Stimulated activated CD4-positive, alpha-beta T cell treated with anti-CD3 and anti-CD28 coated beads, Interleukin-12 subunit alpha, Interleukin-12 subunit beta, amount 100 ng/mL, for 4 hours (primary cell): ENCODE data around the gene PLA2G4E.

Experiments
- DNase-seq: peaks from one replicate; pipeline ENCODE4 v3.0.0-alpha.2; 2020

The PLA2G4E gene

DNA sequence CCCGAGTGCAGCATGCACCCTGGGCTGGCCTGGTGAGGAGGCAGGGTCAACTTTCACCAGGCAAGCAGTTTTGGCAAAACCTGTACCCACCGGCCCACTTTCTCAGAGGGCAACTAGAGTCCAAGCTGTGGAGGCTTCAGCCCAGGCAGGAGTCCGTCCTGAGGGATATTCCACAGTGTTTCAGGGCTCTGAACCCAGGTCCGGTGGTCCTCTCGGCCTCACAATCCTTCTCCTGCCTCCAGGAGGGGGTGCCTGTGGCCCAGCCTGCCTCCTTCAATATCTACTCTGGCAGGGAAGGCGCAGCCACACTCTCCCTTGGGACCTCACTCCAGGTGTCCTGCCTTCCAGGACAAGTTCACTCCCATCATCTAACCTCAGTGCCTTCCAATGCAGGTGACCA is 3.9 kb downstream of the PLA2G4E start:
- DNase-seq = no peak

DNA sequence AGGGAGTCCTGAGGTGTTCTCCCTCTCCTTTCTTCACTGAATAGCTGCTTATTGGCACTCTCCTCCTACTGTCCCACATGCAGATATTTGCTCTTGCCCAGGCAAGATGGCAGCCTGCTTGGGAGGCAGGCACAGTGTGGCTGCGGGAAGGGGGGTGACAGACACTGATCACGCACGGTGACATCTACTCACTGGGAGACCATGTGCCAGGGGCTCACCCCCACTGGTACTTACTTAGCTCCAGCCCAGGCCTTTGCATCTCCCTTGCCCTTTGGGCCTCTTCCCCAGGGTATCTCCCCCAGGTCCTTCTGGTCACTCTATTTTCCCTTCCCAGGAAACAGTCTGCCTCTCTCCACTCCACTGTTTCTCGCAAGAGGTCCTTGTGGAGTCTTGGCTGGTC is 6.4 kb downstream of the PLA2G4E start:
- no peak for DNase-seq

DNA sequence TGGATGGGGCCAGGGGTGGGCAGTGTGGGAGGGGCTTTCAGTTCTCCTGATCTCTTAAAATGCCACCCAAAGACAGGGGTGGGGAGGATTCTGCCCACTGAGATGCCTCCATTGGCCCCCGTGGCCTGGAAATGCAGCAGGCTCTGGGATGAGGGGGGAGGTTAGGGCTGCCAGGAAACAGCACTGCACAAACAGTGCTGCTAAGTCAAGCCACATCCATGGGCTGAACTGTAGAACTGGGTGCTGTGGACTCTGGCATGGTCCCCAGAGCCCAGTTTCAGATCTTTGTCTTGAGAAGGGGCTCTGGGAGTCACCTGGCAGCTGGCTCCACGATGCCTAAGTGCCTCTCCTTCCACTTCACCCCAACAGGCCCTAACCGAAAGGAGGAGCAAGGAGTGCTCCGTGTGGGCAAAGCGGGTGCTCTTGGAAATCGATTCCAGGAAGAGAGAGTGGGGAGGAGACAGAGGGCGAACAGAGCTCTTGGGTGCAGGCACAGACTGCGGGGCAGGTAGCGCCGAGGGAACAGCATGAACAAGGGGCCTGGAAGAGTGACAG is 7.8 kb downstream of the PLA2G4E start:
- no peak for DNase-seq

DNA sequence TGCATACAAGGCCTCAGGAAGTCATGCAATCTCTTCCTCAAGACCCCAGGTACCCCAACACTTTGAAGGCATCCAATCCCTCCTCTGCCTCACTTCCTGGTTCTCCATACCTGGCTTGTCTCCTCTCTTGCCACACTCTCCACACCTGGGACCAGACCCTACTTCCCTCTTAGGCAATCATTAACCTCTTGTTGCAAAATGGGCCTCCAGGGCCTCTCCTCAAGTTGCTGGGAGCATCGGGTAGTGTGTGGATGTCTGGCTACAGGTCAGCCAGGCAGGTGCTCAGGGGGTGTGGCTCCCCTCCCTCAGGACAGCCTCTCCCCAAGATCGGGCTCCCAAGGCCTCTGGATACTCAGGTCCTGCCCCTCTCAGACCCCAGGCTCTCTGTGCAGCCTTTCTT is 8.6 kb downstream of the PLA2G4E start:
- DNase-seq = no peak

DNA sequence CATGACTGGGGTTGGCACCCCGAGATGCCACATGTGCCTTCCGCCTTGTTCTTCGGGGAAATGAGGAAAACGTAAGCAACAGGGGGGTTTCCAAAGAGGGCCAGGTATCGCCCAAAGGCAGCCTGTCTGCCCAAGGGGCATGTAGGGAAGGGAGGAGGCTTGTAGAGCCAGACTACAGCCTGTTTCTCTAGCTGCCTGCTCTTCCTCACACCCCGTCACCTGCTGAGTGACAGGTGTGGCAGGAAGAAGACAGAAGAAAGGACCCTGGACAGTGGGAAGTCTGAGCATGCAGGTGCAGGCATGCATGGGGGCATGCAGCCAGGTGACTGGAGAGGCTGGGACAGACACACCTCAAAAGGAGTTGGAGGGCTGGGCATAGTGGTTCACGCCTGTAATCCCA is 9.8 kb downstream of the PLA2G4E start:
- DNase-seq = no peak

DNA sequence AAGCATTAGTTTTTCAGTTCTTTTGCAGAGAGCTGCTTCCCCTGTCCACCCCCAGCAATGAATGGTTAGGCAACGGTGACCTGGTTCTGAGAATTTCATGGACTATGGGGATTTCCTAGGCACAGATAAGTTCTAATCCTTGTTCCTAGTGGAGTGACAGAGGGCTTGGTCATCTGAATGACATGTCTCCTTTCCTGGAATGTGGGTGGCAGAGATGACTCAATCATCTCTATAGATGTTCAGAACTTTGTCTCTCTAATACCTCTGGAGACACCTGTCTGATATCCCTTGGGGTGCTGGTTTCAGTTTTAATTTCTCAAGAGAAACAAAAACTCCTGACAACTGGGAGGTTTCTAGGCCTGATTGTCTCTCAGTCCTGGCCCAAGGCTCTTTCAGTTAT is 10.4 kb downstream of the PLA2G4E start:
- DNase-seq = no peak

DNA sequence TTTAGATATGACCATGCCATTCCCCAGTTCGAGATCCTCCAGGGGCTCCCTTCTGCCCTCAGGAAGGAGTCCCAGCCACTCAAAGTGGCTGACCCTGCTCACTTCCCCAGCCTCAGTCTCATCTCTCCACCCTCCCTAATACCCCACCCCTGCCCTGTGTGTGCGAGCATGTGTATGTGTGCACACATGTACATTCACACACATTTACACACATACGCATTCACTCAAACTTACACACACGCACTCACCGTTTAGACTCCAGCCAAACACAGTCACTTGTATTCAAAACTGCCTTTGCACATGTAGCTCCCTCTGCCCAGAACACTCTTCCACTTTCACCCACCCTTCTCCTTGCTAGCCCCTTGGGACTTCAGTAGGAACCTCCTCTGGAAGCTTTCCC is 11.4 kb downstream of the PLA2G4E start:
- no peak for DNase-seq

DNA sequence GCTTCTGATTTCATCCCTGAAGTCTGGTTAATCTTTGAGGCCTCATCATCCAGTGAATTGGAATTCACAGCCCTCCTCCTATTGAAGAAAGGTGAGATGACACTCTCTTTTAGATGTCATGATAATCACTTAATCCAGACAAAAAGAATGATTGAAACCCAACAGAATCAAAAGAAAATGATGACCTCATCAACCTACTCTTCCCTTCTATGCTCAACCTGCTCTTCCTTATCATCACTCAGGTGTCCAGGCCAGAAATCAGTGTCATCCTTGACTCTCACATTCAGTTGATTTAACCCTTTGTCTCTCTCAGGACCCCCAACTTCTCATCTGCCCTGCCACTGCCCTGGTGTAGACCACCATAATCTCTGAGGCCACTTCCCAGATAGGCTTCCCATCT is 11.8 kb downstream of the PLA2G4E start:
- no peak for DNase-seq

DNA sequence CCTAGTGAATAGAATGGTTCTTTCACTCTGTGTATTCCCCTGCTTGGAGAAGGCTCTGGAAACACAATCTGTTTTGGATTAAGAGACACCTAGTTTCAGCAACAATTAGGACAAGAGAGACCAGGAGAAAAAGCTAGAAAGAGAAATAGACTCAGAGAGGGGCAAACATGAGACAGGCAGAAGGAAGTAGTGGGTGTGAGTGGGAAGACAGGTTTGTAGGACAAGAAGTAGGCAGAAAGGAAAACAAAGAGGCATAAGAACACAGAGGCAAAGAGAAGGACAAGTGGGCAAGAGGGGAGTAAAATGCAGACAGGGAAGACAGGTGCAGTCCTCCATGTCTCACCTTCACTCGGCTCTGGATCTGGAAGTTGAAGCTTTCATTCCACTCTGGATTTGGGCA is 13.5 kb downstream of the PLA2G4E start:
- DNase-seq = no peak

DNA sequence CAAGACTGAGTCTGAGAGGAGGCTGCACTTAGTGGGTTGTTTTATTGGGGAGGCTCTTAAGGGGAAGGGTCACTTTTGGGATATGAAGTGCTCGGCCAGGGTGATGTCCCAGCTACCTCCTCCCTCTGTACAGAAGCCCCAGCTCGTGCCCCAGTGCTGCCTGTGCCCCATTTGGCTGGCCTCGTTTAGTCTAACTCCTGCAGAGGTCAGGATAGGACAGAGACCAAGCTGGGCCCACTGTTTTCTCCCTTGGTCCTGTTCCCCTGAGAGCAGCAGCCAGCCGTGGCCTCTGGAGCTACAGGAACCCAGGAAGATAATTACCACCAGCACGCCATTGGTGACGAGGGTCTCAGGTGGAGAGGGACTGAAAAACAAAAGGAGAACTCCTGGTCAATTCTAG is 18.5 kb downstream of the PLA2G4E start:
- DNase-seq = no peak

DNA sequence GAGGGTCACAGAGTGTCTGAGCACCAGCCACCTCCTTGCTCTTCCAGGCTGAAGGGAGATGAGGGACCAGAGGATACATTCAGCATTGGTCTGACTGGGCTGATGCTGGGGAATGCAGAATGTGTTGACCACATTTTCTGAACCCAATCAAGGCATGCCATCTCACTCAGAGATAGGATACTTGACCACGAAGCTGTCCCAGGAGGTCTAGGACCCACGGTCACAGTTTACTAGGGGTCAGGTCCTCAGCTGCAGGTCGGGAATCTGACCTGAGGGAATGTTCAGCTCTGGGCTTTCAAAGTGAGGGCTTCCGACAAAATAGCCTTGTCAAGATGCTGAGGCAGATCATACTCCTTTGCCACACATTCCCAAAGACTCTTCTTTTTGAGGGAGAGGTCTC is 19.6 kb downstream of the PLA2G4E start:
- DNase-seq = no peak

DNA sequence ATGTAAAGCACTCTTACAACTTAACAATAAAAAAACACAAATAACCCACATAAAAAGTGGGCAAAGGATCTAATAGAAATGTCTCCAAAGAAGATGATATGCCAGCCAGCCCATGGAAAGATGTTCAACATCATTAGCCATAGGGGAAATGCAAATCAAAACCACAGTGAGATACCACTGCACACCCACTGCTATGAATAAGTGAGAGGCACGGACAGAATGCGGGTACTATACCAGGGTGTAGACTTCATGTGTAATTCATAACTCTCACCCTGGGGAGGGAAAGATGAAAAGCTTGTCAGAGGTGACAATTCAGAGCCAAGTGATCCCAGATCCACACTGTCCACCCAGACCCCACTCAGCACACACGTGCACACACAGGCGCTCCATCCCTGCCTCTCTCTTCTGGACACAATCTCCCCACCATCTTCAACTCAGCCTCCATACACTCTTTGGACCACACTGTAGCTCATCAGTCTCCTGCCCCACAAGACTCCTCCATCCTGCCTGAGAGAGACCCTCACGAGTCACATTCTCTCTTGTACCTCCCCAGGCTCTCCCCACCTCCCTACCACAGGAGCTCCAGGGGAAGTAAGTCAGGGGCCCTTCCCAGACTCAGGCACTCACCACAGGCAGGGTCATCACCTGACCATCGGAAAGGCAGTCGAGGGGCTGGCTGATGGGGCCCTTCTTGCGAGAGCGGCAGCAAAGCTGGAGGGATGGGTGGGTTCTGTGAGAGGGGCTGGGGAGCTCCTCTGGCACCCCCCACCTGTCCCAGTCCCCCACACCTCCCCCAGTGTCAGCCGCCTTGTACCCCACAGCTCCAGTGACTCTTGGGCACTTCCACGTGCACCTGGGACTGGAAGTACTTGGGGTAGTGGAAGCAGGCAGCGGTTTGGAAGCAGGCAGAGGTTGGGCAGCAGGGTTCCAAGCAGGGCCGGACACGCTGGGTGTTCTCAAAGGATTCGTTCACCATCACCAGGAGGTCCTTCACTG is 21.3 kb downstream of the PLA2G4E start:
- no peak for DNase-seq

DNA sequence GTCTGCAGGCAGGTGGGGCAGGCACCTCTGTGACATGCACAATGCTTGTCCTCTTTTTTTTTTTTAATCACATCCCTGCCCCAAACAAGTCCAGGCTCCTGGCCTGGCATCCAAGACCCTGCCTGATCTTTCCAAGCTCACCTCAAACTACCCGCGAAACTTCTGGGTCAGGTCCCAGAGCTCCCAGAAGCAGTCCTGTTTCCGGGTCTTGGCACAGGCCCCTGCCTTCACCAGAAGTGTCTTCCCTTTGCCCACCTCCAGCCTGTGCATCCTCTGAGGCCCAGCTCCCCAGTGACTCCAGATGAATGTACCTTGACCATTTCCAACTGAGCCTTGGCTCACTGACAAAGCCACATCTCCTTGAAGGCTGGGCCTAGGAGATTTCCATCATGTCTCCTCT is 23.0 kb downstream of the PLA2G4E start:
- no peak for DNase-seq

DNA sequence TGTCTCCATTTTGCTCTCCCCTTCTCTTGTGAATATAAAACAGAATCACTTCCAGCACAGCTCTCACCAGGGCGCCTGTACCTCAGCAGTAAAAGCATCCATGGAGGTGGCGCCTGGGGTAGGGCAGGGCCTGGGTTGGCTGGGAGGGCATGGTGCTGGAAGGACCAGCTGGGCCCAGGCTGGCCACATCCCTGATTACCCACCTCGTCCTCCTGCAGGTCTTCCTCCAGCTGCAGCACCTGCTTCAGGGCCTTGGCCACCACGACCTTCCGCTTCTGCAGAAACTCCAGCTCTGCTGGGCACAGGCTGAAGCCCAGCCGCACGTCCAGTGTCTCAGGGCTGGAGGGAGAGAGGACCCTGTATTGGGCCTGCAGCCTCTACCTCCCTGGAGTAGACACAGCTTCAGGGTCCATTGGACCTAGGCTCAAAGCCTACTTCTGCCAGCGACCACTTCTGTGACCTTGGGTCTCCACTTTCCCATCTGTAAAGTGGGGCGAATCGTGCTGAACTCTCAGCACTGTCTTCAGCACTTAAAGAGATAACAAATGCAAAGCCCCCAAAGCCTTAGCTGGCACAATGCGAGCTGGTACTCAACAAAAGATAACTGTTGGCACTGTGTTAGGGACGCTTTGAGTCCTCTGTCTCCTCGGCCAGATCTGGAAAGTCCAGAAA is 23.8 kb downstream of the PLA2G4E start:
- no peak for DNase-seq

DNA sequence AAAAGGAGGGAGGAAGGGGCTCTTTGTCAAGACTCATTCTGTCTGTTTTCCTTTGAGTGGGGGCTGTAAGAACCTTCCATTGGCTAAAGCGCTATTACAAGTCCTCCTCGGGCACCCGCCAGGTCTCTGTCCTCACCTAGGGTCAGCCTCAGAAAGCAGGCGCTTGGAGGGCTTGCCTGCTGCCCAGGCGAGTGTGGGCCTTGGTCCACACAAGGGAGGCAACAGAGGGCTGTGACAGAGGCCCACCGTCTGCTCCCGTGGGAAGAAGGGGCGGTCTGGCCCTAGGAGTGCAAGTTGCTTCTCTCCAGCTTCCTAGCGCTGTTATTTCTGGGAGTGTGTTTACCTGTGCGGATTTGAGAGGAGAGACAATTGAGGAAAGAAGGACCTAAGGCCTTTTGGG is 24.5 kb downstream of the PLA2G4E start:
- no peak for DNase-seq

DNA sequence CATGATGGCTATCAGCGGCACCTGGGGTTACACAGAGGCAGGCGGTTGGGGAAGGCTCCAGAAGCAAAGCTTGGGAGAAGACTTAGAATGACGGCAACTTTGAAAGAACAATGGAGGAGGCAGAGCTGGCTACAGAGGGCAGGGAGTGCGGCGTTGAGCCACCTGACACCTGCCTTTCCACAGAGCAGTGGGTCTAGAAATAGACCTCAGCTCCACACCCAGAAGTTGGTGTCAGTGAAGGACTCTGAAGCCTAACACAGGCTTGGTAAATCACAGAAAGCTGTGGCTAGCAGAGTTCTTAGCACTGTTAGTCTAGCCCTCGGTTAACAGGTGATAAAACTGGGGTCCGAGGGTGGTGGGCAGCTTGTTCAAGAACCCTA is 25.4 kb downstream of the PLA2G4E start:
- DNase-seq = no peak

DNA sequence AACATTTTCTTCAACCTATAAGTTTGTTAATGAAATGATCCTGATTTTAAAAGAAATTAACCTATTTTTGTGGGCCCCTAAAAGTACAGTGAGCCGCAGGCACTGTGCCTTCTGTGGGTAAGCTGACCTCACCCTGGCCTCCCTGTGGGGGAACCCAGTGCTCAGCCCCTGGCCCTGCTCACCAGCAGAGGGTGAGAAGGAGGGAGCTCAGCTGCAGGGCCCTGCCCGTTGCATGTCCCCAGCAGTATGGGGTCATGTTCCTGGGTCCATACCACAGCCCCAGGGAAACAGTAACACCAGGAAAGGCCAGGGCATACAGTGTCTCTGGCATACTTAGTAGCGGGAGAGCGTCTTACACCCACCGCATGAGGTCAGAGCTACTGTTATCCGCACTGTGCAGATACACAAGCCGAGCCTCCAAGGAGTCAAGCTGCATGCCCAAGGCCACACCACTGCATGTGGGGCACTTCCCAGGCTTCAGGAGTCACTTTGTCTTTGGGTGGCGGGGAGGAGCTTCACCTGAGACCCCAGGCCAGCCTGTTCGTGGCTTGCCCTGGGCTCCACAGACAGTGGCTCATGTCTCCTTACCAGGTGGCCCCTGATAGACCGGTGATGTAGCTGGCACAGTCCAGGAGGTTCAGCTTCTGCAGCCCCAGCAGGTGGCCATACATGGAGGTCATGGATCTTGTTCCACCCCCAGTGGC is 25.9 kb downstream of the PLA2G4E start:
- DNase-seq = no peak

DNA sequence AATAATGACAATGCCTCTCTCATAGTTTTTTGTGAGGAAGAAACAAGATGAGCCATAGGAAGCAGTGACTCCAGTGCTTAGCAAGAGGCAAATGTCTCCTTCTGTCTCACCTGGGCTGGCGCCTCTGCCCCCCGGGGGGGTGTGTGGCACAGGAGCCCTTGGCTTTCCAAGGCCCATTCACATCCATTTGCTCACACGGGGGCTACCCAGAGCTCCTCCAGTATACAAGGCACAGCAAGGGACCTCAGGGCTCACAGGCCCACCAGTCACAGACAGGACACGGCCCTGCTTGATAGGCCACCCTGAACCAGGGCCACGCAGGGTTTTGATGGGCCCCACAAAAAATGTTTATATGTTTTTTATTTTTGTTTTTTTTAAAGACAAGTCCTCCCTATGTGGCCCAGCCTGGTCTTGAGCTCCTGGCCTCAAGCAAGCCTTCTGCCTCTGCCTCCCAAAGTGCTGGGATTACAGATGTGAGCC is 26.6 kb downstream of the PLA2G4E start:
- DNase-seq = no peak

DNA sequence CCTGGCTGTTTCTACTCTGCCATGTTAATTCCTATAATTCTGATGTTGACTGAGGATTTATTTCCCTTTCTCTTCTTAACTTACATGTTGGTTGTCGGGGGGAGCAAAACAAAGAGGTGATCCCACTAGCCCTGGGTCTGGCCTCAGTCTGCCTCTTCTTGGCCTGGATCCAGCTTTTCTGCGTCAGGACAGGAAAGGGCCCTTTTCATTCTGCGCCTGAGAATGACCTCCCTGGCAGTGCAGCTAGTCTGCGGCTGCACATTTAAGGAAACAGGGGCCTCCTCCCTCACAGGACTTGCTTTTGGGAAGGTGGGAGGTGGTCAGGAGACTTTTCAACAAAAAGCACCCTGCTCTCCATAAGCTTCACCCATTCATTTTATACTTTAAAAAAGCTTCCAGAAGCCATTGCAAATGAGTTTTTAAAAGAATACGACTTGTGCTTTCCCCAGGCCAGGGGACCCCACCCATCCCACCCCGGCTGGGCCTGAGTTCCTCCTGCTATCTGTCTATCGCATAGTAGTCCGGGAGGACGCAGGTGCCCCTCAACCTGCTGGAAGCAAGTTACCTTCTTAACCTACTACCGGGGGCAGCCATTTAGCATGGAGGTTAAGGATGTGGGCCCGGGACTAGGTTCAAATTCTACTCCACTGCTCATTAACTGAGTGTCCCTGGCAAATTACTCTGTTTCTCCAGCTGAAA is 27.2 kb downstream of the PLA2G4E start:
- no peak for DNase-seq

DNA sequence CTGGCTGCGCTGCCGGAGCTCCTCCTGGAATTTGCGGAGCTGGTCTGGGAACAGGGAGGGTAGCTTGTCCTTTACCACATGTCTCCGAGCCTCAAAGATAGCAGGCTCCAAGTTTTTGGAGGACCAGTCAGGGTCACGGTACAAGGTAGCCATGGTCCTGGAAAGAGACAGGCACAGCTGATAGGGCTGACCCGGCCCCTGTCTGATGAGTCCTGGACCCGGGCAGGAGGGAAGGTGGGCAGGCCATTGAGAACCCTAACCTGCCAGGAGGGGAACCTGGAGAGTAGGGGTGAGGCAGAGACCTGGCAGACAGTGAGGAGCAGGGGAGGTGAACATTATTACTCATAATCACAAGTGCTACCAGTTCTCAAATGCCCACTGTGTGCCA is 28.0 kb downstream of the PLA2G4E start:
- DNase-seq = no peak

DNA sequence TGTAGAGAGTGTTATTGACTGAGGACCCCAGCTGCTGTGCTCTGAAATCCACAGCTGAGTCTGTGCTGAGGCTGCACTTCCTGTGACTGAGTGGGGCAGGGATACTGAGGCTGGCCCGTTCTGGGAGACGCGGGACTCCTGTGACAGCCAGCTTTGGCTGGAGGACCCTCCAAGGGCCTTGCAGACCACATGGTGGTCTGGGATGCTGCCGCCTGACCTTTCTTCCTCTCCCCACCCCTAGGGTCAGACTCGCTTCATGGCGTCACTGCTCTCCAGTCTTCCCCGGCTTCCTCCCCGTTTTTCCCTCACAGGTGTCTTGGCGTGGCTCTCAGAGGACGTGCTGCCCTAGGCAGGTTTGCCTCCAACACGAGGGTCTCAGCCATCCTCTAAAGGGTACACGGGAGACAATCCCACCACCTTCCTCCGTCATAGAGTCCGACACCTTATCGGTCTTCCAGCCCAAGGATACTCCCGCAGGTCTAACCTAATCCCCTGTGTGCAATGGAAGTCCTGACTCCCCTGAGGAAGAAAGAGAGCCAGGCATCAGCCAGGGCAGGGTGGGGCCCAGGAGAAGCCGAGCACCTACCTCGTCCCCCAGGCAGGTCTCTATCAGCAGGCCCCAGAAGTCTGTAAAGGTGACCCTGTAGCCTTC is 28.6 kb downstream of the PLA2G4E start:
- no peak for DNase-seq

DNA sequence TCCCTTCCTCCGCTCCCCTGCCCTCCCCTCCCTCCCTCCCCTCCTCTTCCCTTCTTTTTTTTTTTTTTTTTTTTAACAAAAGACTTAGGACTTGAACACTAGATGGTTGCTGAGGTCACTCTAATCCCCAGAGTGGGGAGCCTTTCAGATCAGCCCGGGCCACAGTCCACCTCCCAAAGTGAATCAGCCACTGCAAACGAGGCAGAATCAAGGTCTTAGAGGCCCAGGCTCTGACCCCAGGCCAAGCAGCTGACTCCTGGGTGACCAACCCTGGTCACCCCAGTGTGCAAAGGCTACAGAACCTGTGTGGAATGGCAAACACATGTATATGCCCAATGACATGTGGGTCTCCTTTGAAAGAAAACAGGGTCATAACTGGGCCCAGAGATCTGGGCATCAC is 30.2 kb downstream of the PLA2G4E start:
- DNase-seq = no peak
